ENCODE results near the gene ACADSB. TPM values are rescaled to one million over a fixed set of nuclear protein-coding genes. Genes with fewer than 3 reads are reported as not detected.

The ACADSB gene
- total RNA-seq, 1 experiment from 2014 or later: 25.3 TPM

- intact Hi-C loops (cut with micrococcal nuclease; ENCODE audit: unreplicated experiment): no loop called here
- no peaks in the 10 kb centered on the region for H3K9me3 ChIP-seq
- no peaks in the 10 kb centered on the region for H3K27me3 ChIP-seq (replicated peaks; ENCODE audit: control insufficient read depth, insufficient read depth, low read length)
- no peaks in the 10 kb centered on the region for H3K4me1 ChIP-seq
- H3K36me3 ChIP-seq (ENCODE audit: control insufficient read depth, insufficient read depth, low read length): no peaks in the 10 kb centered on the region
- no peak for DNase-seq
- H3K9me3 Mint-ChIP-seq (ENCODE audit: unreplicated experiment): no peaks in the 10 kb centered on the region
- ChIA-PET CTCF (no interaction called here), POLR2A (no interaction called here)
- no peaks in the 10 kb centered on the region for H3K36me3 Mint-ChIP-seq (ENCODE audit: insufficient read depth, unreplicated experiment)
- H3K4me1 Mint-ChIP-seq (ENCODE audit: low read depth, unreplicated experiment): no peaks in the 10 kb centered on the region
- H3K4me3 ChIP-seq (ENCODE audit: low read depth, low read length): no peak overlapping the region
- TF ChIP-seq CTCF (IDR thresholded peaks at IDR 0.05; ENCODE audit: insufficient read depth in 1 of 2, low read depth in 1 of 2, low read length in 1 of 2, severe bottlenecking in 1 of 2, unreplicated experiment in 1 of 2): no peak
- no peak overlapping the region for H3K27ac Mint-ChIP-seq (ENCODE audit: unreplicated experiment)
- no TSS peak for BruUV-seq (replicated peaks)
- H3K4me3 Mint-ChIP-seq (ENCODE audit: unreplicated experiment): no peak overlapping the region
- H3K27me3 Mint-ChIP-seq (ENCODE audit: insufficient read depth, unreplicated experiment): peaks cover 20% of the 10 kb centered on the region
Observed at GRCh38 chr10:123073187-123073586, 64.4 kb downstream of the ACADSB start.

GRCh38 chr10:123074215-123074614 lies 65.4 kb downstream of the ACADSB start:
- no peak for TF ChIP-seq CTCF (IDR thresholded peaks at IDR 0.05; ENCODE audit: insufficient read depth in 1 of 2, low read depth in 1 of 2, low read length in 1 of 2, severe bottlenecking in 1 of 2, unreplicated experiment in 1 of 2)
- ChIA-PET CTCF (no interaction called here), POLR2A (no interaction called here)
- Mint-ChIP-seq H3K27ac (ENCODE audit: unreplicated experiment) (no peak overlapping the region), H3K4me1 (ENCODE audit: low read depth, unreplicated experiment) (no peaks in the 10 kb centered on the region), H3K27me3 (ENCODE audit: insufficient read depth, unreplicated experiment) (peaks cover 17% of the 10 kb centered on the region), H3K36me3 (ENCODE audit: insufficient read depth, unreplicated experiment) (no peaks in the 10 kb centered on the region), H3K4me3 (ENCODE audit: unreplicated experiment) (no peak overlapping the region), H3K9me3 (ENCODE audit: unreplicated experiment) (no peaks in the 10 kb centered on the region)
- Histone ChIP-seq H3K9me3 (no peaks in the 10 kb centered on the region), H3K4me3 (ENCODE audit: low read depth, low read length) (no peak overlapping the region), H3K4me1 (no peaks in the 10 kb centered on the region), H3K36me3 (ENCODE audit: control insufficient read depth, insufficient read depth, low read length) (no peaks in the 10 kb centered on the region), H3K27me3 (replicated peaks; ENCODE audit: control insufficient read depth, insufficient read depth, low read length) (no peaks in the 10 kb centered on the region)
- no TSS peak for BruUV-seq (replicated peaks)
- intact Hi-C loops (cut with micrococcal nuclease; ENCODE audit: unreplicated experiment): no loop called here
- no peak for DNase-seq

- Histone ChIP-seq H3K9me3 (no peaks in the 10 kb centered on the region), H3K27me3 (replicated peaks; ENCODE audit: control insufficient read depth, insufficient read depth, low read length) (no peaks in the 10 kb centered on the region), H3K4me1 (no peaks in the 10 kb centered on the region), H3K36me3 (ENCODE audit: control insufficient read depth, insufficient read depth, low read length) (no peaks in the 10 kb centered on the region), H3K4me3 (ENCODE audit: low read depth, low read length) (no peak overlapping the region)
- Mint-ChIP-seq H3K9me3 (ENCODE audit: unreplicated experiment) (peaks cover 12% of the 10 kb centered on the region), H3K27me3 (ENCODE audit: insufficient read depth, unreplicated experiment) (peaks cover 13% of the 10 kb centered on the region), H3K27ac (ENCODE audit: unreplicated experiment) (no peak overlapping the region), H3K36me3 (ENCODE audit: insufficient read depth, unreplicated experiment) (no peaks in the 10 kb centered on the region), H3K4me3 (ENCODE audit: unreplicated experiment) (no peak overlapping the region), H3K4me1 (ENCODE audit: low read depth, unreplicated experiment) (no peaks in the 10 kb centered on the region)
- intact Hi-C loops (cut with micrococcal nuclease; ENCODE audit: unreplicated experiment): no loop called here
- TF ChIP-seq CTCF (IDR thresholded peaks at IDR 0.05; ENCODE audit: insufficient read depth in 1 of 2, low read depth in 1 of 2, low read length in 1 of 2, severe bottlenecking in 1 of 2, unreplicated experiment in 1 of 2): no peak
- CTCF ChIA-PET: interaction anchor here (0.6 kb wide), 1 partner anchor 1685 kb away, joined by 3 read pairs; no protein-coding TSS in a partner anchor
- POLR2A ChIA-PET: no interaction called here
- BruUV-seq (replicated peaks): no TSS peak
- DNase-seq: no peak
Observed at GRCh38 chr10:123081896-123082295, 73.1 kb downstream of the ACADSB start.
